GM18511 (cell line): ENCODE measurements around the gene LRRTM4.
"Not testable (repeated sequence)": the region's sequence is repeated elsewhere in the genome, so short reads cannot be mapped to it uniquely, and the experiment has no call there.

Experiments
- ATAC-seq: cut with Tn5 transposase; IDR thresholded peaks from one replicate; pipeline ENCODE4 v1.9.1; 2021; ENCODE audit warnings: mild to moderate bottlenecking, moderate library complexity; ENCODE audit not compliant: unreplicated experiment

LRRTM4 gene

GRCh38 chr2:77088424-77088823 is 433.8 kb downstream of the LRRTM4 start:
- ATAC-seq: not testable (repeated sequence)

- ATAC-seq: no peak
These were observed 434.2 kb downstream of the LRRTM4 start for GRCh38 chr2:77087987-77088414.

- no peak for ATAC-seq
These were observed 435.7 kb downstream of the LRRTM4 start for GRCh38 chr2:77086478-77086877.

DNA sequence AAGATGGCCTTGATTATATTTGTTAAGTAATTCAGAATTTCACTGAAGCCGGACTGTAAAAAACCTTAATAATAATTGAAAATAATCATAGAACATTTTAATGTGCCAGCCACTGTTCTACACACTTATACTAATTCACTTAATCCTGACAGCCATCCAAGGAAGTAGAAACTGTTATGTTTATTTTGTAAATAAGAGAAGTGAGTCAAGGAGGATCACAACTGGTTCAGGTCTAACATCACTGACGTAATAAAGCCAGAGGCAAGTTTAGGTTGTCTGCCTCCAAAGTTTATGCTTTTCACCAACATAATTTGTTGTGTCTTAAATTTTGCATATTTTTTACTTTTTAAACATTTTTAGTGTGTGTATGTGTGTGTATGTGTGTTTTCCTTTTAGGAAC is 436.1 kb downstream of the LRRTM4 start:
- no peak for ATAC-seq

DNA sequence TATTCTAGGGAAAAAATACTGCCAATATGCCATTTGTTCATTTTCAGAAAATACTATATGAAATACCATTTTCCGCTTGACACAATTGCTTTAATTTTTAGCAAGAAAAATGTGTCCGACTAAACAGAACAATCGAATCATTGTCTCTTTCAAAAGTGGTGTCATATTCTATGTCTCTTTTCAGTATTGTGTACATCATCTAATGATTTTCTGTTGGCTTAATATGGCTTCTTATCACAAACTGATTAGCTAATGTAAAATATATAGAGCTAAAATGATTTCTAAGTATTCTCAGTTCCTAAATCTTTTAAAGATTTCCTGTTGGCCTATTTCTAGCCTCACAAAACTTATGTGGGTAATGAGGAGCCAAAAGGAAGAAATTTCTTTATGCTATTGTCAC is 436.6 kb downstream of the LRRTM4 start:
- ATAC-seq: no peak

DNA sequence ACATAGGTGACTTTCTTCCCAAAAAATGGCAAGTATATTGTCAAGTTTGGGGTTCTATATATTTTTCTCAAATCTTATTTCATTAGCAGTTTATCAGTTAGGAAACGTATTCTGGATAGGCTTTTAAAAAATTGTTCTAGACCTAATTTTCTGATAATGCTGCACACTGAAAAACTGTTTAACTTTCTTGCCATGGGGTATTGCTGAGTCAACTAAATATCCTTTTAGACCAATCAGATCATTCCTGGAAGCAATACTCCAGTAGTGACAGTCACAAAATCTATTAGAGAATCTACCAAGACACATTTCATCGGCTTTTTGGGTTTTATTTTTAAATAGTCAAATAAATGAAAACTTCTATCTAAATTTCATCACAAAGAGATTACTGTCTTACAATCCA is 440.6 kb downstream of the LRRTM4 start:
- no peak for ATAC-seq

- no peak for ATAC-seq
These were observed 457.9 kb downstream of the LRRTM4 start for GRCh38 chr2:77064324-77064723.

DNA sequence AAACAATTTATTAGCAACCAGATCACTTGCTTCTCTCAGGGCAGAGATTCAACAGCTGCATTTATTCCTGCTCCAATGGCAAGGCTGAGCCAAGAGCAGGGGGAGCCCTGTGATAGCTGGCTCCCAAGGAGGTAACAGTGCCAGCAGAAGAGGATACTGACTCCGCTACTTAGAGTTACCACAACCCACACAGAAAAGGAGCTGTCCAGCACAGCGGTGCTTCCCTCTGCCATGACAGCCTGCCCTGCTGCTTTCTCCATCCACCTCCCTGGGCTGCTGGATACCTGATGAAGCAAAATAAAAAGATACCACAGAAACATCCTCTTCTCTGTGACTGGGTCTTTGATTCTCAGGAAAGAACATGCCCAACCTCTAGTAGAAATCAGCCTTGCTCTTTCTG is 467.2 kb downstream of the LRRTM4 start:
- no peak for ATAC-seq

- no peak for ATAC-seq
These were observed 475.8 kb downstream of the LRRTM4 start for GRCh38 chr2:77046339-77046738.

DNA sequence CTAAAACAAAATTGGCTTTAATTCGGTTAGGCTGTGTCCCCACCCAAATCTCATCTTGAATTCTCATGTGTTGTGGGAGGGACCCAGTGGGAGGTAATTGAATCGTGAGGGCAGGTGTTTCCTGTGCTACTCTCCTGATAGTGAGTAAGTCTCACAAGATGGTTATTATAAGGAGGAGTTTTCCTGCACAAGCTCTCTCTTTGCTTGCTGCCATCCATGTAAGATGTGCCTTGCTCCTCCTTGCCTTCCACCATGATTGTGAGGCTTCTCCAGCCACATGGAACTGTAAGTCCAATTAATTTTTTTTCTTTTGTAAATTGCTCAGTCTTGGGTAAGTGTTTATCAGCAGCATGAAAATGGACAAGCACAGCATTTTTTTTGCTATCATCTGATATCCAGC is 476.7 kb downstream of the LRRTM4 start:
- ATAC-seq: not testable (repeated sequence)

DNA sequence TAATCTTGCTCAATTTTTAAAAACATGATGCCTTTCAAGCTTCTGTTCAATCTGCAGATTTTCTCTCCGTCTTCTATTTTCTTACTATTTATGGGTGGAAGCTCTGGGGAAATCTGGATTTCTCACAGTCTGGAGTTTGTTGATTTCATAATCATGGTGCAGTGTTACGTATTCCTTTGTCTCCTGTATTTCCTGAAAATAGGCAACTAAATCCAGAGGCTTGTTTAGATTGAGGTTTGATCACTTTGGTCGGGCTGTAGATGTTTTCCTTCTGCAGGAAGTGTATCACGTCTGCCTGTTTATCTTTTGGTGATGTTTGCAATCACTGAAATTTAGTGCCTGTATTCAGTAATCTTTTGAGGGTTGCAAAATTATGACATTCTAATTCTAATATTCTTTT is 487.7 kb downstream of the LRRTM4 start:
- no peak for ATAC-seq

DNA sequence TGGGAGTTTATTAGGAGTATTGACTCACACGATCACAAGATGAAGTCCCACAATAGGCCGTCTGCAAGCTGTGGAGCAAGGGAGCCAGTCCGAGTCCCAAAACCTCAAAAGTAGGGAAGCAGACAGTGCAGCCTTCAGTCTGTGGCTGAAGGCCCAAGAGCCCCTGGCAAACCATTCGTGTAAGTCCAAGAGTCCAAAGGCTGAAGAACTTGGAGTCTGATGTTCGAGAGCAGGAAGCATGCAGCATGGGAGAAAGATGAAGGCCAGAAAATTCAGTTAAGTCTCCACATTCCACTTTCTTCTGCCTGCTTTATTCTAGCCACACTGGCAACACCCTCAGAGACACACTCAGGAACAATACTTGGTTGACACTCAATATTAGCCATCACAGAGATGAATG is 492.9 kb downstream of the LRRTM4 start:
- not testable (repeated sequence) for ATAC-seq

DNA sequence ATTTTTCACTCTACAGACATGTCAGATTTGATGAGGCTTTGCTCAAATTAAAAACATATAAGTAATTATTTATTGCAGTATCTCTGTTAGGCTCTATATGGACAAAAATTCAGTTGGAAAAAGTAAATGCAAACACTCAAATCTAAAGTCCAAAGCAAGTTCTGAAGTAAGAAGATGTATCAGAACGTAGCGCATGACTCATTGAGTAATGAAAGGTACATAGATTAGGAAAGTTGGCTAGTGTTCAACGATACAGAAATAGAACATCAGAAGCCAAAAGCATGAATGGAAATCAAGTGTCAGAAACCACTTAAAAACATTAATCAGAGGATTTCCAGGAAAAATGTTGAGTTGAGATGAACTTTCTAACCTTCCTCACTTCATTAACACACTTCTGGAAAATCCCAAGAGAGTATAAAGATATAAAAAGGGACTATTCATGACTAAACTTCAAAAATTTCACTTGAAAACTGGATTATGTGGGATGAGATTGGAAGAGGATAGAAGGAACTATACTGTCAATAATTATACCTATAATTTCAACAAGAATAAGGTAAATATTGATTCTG is 494.1 kb downstream of the LRRTM4 start:
- no peak for ATAC-seq

GRCh38 chr2:77025714-77026113 is 496.5 kb downstream of the LRRTM4 start:
- ATAC-seq: no peak

DNA sequence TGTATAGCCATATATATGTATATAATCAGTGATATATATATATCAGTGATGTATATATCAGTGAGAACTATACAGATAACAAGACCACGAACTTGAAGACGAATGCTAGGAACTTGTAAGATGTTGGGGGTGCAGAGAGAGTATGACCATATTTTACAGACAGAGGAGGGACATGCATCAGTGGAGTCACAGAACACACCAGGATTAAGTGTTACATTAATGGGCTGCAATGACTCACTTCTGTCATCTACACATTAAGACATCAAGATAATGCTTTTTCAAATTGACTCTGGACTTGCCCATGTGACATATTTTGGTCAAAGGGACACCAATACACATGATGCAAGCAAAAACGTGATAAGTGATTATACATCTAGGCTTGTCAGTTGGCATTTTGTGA is 501.0 kb downstream of the LRRTM4 start:
- no peak for ATAC-seq

DNA sequence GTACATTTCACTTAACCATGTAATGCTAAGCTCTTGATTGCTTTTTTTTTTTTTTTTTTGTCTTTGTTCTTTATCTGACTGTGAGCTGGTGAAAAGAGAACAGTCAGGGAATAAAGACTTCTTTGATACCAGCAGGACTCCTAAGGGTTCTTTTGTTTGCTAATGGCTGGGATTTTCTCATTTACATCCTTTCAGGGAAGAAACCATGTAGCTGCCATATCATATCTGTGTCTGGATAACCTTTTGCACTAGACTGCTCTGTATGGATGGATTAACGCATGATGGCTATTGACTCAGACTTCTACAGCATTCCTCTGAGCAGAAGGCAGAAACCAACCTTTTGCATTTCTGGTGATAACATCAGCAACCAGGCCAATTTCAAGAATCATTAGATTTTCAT is 504.0 kb downstream of the LRRTM4 start:
- ATAC-seq: no peak

DNA sequence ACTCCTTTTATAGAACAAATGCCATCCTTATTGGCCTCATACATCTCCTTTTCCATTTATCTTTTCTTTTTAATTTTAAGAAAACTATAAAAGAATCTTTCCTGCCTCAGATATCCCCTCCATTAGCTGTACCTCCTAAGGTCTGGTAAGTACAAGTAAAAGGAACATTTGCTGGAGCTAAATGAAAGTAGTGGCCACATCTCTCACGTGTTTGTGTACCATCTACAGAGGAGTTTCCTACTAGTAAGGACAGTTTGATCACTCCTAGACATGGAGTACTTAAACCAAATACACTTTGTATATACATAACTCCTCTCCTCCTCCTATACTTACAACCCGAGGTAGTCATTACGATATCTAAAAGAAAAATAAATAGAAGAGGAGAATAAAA is 504.8 kb downstream of the LRRTM4 start:
- no peak for ATAC-seq

DNA sequence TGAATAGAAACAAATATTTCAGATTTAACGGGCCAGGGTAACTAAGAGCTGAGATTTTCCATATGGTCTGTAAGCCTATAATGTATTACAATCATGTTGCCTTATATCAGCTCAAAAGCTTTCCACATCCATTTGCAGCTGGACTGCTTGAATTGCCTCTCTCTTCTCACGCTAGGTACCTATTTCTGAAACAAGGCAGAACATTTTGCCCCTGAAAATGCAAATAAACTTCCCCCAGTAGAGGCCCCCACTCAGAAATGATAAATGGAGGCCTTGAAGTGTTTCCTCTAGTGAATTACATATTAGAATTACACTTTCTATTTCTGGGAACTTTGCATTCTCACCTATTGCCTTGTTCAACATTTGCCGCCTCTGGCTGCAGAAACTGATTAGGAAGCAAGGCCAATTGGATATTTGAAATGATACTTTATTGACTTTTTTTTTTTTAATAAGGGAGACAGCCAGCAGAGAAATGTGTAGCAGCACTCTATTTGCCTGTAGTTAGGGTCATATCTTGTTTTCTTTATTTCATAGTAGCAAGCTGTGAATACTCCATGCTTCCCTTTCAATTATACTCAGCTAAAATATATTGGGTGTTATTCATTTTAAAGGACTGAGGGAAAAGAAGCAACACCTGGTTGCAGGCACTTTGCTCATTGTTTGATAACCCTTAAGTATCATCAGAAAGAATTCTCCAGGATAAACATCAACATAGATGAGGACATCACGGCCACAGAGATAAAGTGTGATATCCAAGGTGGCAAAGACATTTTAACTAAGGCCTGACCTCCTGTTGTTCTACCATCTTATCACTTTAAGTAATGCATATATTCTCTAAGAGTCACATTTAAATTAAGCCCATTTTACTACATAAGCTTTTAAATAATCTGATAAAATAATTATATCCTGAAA is 505.5 kb downstream of the LRRTM4 start:
- no peak for ATAC-seq

GRCh38 chr2:77013953-77014352 is 508.2 kb downstream of the LRRTM4 start:
- no peak for ATAC-seq

- no peak for ATAC-seq
These were observed 508.7 kb downstream of the LRRTM4 start for GRCh38 chr2:77013457-77013856.

GRCh38 chr2:77009307-77009706 is 512.9 kb downstream of the LRRTM4 start:
- no peak for ATAC-seq

- ATAC-seq: no peak
These were observed 513.3 kb downstream of the LRRTM4 start for GRCh38 chr2:77008853-77009252.
